Left kidney (tissue), 8 donors: Measurements from ENCODE around the gene INSM1. TPM values are rescaled to one million over a fixed set of nuclear protein-coding genes. Genes with fewer than 3 reads are reported as not detected.
"Not testable (repeated sequence)": the region's sequence is repeated elsewhere in the genome, so short reads cannot be mapped to it uniquely, and the experiment has no call there.

Experiments
- DNase-seq: peaks from one replicate; pipeline ENCODE4 v3.0.0-alpha.2; 2013
- long read RNA-seq, 8 donors: transcript quantifications; one replicate each; lab custom pipeline, GENCODE V29; 2026
- polyA plus RNA-seq: library from polyadenylated mRNA; unstranded; fragments of 120-200 nt; gene quantifications from one replicate; pipeline ENCODE4 v1.2.1, GENCODE V29; 2013; ENCODE audit not compliant: insufficient read length

INSM1 gene, protein sequence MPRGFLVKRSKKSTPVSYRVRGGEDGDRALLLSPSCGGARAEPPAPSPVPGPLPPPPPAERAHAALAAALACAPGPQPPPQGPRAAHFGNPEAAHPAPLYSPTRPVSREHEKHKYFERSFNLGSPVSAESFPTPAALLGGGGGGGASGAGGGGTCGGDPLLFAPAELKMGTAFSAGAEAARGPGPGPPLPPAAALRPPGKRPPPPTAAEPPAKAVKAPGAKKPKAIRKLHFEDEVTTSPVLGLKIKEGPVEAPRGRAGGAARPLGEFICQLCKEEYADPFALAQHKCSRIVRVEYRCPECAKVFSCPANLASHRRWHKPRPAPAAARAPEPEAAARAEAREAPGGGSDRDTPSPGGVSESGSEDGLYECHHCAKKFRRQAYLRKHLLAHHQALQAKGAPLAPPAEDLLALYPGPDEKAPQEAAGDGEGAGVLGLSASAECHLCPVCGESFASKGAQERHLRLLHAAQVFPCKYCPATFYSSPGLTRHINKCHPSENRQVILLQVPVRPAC
- polyA plus RNA-seq = not detected
- long read RNA-seq, donor 1 = 0 reads
- long read RNA-seq, donor 2 = 0 reads
- long read RNA-seq, donor 3 = 0 reads
- long read RNA-seq, donor 4 = 0 reads
- long read RNA-seq, donor 5 = 0 reads
- long read RNA-seq, donor 6 = 0 reads
- long read RNA-seq, donor 7 = 0 reads
- long read RNA-seq, donor 8 = 0 reads

- DNase-seq = no peak
Observed at GRCh38 chr20:20367575-20368417, at the start of gene INSM1. Gene INSM1, plus strand, starts transcription at chr20:20368104. Its CDS starts 164 bp downstream, at chr20:20368268.

DNA sequence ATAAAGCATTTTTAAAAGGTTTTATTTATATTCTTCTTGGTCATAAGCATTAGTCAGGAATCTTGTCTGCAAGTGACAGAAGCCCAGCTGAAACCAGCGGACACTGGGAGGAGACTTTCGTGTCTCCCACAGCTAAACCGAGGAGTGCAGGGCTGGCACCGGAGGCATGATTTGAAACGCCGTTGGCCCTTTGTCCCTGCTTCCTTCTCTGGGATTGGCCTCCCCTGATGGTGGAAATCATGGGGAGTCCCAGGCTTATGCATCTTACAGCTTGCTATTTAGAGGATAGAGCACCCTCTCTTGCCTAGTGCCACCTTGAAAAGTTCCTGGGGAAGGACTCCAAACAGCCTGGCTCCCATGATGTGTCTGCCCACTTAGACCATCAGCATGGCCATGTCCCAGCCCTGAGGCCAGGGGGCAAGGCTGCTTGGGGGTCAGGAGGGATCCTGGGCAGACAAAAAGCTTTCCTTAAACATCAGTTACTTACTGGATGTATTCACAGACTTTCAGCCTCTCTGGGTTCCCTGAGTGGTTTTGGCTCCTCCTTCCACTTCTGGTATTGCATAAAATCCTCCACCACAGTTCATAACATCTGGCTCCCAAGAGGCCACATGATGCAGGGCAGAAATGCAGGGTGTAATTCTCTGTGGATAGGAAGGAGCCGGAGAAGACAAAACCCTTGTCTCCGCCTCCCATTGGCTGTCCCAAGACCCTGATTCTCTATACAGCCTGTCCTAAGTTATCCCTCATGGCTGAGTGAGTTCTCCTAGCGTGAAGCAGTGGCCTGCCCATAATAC is 49.3 kb upstream of the INSM1 start:
- DNase-seq = no peak

DNA sequence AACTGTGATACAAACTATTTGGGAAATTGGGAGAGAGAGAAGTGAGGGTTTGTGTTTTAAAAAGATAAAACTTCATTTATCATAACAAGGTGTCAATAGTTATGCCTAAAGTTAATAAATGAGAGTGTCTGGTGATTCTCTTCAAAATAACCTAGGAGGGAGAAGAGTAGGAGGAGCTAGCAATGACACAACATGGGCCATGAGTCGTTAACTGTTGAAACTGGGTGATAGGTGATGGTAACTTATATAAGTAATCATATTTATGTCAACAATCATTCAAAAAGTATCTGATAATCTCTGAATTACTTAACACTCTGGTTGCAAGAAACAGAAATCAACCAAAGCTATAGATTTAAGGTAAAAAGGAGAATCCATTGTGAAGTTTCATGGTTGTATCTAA is 46.8 kb upstream of the INSM1 start:
- no peak for DNase-seq

DNA sequence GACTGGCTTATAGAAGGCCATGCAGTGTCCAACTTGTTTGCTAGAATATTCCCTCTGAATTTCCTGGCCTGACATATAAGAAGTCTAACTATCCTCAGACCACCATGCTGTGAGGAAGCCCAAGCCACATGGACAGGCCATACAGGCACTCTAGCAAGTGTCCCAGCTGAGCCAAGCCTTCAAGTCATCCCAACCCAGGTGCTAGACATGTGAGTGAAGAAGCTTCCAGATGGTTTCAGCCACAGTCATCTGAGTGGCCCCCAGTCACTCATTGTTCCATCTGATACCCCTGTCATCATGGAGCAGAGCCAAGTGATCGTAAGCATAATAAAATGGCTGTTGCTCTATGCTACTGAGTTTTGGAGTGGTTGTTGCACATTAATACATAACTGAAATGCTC is 46.0 kb upstream of the INSM1 start:
- DNase-seq = no peak

DNA sequence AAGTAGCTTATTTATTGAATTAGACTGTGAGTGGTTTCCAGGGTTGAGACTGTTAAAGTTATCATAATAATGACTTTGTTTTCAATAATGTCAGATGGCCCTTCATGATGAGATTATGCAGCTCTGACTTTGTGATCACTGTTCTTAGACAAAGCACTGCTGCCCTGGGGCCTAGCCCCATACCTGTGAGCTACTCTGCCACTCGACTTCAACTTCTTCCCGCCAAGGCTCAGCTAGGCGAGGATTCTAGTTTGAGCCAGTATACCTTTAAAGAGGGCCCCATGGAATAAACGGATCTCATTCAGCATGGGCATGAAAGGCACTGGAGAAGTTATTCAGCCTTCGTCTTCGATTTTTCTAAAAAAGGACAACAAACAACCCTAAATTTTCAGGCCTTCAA is 45.0 kb upstream of the INSM1 start:
- DNase-seq = no peak

- DNase-seq = no peak
Observed at GRCh38 chr20:20327746-20328145, 40.2 kb upstream of the INSM1 start.

DNA sequence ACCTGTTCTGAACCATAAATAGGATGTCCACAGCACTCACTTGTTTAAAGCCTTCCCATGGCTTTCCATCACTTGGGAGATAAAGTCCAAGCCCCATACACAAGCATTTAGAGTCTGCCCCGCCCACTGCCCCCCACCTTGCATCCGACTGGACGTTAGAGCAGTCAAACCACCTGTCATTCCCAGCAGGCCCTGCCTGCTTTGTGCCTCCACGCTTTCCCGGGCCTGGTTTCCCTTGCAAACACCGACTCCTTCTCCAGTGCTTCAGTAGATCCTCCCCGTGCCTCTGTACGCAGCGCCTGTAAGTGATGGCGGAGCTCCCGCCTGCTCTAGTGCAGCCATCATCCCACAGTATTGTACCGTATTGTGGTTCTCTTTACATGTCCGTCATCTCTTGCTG is 38.3 kb upstream of the INSM1 start:
- no peak for DNase-seq

- no peak for DNase-seq
Observed at GRCh38 chr20:20331156-20331555, 36.7 kb upstream of the INSM1 start.

- DNase-seq = no peak
Observed at GRCh38 chr20:20331817-20332216, 36.1 kb upstream of the INSM1 start.

GRCh38 chr20:20333866-20334265 is 34.0 kb upstream of the INSM1 start:
- no peak for DNase-seq

DNA sequence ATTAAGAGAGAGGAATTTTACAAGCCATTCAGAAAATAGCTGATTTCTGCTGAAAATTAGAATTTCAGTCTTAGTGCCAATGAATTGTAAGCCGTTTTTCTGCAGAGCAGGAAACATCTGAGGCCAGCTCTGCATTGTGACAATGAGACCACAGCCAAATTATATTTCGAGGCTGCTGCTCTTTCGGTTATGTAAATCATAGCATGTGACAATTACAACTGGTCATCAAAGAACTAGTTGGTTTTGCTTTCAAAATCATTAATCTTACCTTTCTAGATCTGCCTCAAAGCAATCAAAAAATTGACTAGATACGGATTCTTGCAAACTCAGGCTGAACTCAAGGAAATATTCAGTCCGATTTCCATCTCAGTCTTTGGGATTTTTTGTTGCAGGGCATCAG is 33.4 kb upstream of the INSM1 start:
- DNase-seq = no peak

GRCh38 chr20:20338133-20338730 is 29.7 kb upstream of the INSM1 start:
- no peak for DNase-seq

GRCh38 chr20:20340443-20340842 is 27.5 kb upstream of the INSM1 start:
- no peak for DNase-seq

DNA sequence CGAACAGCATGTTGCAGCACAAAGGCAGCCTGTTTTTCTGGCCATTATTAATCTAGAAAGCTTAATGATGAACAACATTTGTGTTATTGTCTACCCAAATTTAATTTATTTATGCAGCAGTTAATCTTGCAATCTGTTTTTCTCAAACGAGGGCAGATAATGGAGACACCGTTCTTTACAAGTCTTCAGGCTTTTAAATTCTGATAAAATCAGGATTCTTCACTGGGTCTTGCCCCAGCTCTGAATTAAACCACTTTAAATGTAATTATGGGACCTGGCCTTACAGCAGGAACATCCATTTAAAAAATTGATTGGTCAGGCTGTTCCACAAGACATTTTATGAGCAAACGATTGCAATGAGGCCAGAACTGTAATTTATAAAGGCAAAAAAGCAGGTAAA is 26.5 kb upstream of the INSM1 start:
- DNase-seq = no peak

GRCh38 chr20:20342066-20342465 is 25.8 kb upstream of the INSM1 start:
- DNase-seq = no peak

GRCh38 chr20:20343932-20344331 is 24.0 kb upstream of the INSM1 start:
- DNase-seq = no peak

DNA sequence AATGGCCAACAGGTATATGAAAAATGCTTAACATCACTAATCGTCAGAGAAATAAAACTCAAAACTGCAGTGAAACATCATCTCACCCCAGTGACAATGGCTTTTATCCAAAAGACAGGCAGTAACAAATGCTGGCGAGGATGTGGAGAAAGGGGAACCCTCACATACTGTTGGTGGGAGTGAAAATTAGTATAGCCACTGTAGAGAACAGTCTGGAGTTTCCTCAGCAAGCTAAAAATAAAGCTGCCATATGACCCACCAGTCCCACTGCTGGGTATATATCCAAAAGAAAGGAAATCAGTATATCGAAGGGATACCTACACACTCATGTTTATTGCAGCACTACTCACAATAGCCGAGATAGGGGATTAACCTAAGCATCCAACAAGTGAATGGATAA is 23.4 kb upstream of the INSM1 start:
- no peak for DNase-seq

- DNase-seq = no peak
Observed at GRCh38 chr20:20353576-20353975, 14.3 kb upstream of the INSM1 start.

GRCh38 chr20:20355503-20355902 is 12.4 kb upstream of the INSM1 start:
- not testable (repeated sequence) for DNase-seq

GRCh38 chr20:20358801-20359200 is 9.1 kb upstream of the INSM1 start:
- DNase-seq = no peak

DNA sequence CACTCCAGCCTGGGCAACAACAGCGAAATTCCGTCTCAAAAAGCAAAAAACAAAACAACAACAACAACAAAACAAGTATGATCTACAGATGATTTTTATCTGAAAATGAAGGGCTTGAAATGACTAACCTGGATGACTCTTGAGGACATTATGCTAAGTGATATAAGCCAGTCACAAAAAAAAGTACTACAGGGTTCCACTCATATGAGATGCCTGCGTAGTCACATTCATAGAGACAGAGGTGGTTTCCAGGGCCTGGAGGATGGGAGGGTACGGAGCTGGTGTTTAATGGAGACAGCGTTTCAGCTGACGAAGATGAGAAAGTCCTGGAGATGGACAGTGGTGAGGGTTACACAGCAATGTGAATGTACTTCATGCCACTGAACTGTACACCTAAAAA is 8.3 kb upstream of the INSM1 start:
- no peak for DNase-seq

GRCh38 chr20:20360464-20360863 is 7.4 kb upstream of the INSM1 start:
- peak; percentile 71 for DNase-seq
